GM21825 (cell line): Measurements from ENCODE around the gene PLS1.
"Not testable (repeated sequence)": the region's sequence is repeated elsewhere in the genome, so short reads cannot be mapped to it uniquely, and the experiment has no call there.

Experiments
- ATAC-seq: cut with Tn5 transposase; IDR thresholded peaks from one replicate; pipeline ENCODE4 v1.9.1; 2021; ENCODE audit warnings: mild to moderate bottlenecking, moderate library complexity; ENCODE audit not compliant: unreplicated experiment

PLS1 gene, protein sequence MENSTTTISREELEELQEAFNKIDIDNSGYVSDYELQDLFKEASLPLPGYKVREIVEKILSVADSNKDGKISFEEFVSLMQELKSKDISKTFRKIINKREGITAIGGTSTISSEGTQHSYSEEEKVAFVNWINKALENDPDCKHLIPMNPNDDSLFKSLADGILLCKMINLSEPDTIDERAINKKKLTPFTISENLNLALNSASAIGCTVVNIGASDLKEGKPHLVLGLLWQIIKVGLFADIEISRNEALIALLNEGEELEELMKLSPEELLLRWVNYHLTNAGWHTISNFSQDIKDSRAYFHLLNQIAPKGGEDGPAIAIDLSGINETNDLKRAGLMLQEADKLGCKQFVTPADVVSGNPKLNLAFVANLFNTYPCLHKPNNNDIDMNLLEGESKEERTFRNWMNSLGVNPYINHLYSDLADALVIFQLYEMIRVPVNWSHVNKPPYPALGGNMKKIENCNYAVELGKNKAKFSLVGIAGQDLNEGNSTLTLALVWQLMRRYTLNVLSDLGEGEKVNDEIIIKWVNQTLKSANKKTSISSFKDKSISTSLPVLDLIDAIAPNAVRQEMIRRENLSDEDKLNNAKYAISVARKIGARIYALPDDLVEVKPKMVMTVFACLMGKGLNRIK

DNA sequence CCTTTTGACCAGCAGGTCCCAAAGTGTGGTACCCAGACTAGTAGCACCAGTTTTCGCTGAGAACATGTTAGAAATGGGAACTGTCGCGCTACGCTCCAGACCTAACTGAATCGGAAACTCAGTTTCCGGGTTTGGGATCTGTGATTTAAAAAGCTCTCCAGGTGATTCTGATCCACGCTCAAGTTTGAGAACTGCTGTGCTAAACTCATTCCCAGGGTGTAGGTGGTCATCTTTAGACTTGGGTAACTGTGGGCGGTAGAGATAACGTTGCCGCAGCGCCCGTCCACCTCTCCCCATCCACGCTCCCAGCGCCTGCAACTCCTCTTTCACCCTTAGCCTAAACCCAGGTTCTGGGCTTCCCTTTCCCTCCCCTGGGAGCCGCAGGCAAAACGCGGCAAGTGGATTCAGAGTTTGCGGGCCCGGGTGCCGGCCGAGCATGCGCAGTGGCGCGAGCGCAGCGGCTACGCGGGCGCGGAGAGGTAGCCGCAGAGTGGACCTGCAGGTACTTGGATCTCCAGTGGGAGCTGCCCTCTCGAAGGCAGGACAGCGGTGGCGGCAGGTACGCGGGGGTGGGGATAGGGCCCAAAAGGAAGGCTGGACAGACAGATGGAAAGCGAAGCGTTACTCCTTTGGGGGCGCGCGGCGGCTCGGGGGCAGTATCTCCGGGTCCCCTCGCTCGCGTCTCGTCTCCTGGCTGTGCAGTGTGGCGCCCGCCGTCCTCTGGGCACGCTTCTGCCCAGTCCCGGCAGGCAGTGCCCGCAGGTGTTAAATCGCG is at the start of gene PLS1:
TSS of gene PLS1 (plus strand) at position 443 of the 775 bp plus-strand sequence. CDS start 67,845 bp downstream, outside the sequence.
- peak; percentile 82 for ATAC-seq

DNA sequence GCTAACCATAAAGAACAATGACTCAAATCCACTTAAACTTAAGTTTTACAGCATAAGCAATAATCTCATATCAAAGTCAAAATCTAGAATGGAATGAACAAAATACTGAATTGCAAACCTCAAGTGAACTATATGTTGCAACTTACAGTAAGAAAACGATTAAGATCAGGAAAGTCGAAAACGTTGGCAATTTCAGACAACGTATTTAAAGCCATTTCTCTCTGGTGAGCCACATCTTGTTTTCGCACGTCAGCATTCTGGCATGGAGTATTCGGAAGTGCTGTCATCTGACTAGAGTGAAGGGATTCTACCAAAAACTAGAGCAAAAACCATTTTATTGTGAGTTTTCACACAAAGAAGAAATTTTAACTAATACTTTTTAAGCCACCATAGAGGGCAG is 46.2 kb upstream of the PLS1 start:
- no peak for ATAC-seq

DNA sequence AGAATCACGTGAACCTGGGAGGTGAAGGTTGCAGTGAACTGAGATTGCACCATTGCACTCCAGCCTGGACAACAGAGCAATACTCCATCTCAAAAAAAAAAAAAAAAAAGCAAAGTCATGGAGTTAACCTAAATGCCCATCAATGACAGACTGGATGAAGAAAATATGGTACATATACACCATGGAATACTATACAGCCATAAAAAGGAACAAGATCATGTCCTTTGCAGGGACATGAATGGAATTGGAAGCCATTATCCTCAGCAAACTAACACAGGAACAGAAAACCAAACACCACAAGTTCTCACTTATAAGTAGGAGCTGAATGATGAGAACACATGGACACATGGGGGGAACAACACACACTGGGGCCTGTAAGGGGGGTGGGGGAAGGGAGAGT is 43.6 kb upstream of the PLS1 start:
- ATAC-seq = not testable (repeated sequence)

DNA sequence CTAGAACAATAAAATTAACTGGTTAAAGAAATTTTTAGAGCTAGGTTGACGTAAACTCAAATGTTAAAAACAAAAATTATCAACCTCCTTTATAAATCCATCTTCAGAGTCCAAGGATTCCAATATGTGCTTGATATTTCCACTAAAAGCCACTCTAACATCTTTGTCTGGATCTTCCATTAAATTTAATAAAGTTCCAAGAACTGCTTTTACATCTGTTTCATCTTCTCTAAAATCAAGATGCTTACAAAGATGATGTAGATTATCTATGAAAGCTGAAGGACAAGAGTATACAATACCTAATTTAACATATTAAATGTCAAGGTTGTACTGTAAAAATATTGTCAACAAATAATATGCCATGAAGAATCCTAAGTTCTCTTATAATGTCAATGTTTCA is 42.5 kb upstream of the PLS1 start:
- no peak for ATAC-seq

DNA sequence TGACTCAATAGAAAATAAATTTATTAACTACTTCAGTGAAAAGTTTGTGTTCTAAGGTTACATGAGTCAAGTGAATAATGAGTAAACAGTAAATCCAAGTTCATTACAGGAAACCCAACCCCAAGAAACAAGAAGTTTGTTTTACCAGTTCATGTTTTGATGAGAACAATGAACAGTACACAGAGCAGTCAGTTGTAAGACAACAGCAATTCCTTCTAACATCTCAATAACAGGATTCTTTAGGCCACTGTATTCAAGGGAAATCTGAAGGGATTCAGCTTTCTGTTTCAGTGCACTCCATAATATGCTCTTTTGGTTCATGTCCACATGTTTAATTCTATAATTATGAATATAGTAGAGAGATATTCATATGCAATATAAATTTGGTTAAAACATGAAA is 36.1 kb upstream of the PLS1 start:
- ATAC-seq = no peak

DNA sequence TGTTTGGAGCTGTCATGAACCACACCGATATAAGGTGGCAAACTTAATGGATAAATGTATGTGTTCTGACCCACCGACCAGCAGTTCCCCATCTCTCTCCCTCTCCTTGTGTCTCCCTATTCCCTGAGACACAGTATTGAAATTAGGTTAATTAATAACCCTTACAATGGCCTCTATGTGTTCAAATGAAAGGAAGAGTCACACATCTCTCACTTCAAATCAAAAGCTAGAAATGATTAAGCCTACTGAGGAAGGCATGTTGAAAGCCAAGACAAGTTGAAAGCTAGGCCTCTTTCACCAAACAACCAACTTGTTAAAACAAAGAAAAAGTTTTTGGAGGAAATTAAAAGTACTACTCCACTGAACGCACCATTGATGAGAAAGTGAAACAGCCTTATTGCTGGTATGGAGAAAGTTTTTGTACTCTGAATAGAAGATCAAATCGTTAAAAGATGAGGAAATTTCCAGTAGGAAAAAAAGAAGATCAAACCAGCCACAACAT is 32.6 kb upstream of the PLS1 start:
- no peak for ATAC-seq

DNA sequence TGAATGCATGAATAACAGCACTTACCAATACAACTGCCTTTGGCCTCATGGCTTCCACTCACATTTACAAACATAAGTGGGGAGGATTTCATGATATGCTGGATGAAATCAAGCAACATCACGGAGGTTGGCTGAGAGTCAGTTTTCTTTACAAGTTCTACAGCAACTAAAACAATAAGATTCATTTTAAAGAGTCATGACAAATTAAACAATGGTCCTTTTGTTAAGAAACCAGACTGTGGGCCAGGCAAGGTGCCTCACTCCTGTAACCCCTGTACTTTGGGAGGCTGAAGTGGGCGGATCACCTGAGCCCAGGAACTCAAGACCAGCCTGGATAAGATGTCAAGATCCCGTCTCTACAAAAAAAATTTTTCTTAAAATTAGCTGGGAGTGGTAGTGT is 30.1 kb upstream of the PLS1 start:
- no peak for ATAC-seq

DNA sequence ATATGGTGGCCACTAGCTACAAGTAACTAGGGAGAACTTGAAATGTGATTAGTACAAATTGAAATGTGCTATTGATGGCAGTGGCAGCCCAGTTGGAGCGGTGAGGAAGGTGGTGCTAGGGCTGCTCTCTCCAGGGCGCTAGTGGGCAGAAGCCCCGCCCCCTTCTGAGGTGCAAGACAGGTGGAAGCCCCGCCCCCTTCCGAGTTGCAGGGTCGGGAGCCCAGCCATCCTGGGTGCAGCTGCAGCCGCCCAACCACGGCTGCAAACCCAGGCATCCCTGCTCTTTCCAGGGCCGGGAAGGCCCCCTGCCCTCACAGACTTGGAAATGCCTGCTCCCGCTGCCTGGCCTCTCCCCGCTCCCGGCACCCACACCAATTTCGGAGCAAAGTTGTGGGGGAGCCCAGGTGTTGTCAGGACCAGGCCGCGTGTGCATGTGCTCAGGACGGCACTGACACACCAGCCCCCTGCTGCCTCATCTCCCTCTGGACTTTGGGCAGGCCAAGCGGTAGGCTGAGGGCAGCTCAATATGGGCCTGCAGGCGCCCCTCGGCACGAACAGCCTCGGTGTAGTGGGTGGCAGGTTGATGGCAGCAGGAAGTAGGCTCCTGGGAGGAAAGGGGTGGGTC is 27.7 kb upstream of the PLS1 start:
- ATAC-seq = no peak

DNA sequence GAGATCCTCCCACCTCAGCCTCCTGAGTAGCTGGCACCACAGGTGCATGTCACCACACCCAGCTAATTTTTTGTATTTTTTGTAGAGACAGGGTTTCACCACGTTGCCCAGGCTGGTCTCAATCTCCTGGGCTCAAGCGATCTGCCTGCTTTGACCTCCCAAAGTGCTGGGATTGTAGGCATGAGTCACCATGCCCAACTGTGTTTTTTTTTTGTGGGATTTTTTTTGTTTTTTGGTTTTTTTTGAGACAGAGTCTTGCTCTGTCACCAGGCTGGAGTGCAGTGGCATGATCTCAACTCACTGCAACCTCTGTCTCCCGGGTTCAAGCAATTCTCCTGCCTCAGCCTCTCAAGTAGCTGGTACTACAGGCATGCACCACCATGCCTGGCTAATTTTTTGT is 26.8 kb upstream of the PLS1 start:
- ATAC-seq = not testable (repeated sequence)

DNA sequence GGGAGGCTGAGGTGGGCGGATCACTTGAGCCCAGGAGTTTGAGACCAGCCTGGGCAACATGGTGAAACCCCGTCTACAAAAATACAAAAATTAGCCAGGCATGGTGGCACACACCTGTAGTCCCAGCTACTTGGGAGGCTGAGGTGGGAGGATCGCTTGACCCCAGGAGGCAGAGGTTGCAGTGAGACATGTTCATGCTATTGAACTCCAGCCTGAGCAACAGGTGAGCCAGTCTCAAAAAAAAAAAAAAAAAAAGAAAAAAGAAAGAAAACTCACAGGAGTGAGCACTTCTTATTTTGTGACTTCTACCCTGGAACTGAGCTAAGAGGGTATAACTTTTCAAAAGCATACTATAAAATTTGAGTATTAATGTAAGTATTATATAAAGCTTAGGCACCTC is 22.0 kb upstream of the PLS1 start:
- ATAC-seq = not testable (repeated sequence)

DNA sequence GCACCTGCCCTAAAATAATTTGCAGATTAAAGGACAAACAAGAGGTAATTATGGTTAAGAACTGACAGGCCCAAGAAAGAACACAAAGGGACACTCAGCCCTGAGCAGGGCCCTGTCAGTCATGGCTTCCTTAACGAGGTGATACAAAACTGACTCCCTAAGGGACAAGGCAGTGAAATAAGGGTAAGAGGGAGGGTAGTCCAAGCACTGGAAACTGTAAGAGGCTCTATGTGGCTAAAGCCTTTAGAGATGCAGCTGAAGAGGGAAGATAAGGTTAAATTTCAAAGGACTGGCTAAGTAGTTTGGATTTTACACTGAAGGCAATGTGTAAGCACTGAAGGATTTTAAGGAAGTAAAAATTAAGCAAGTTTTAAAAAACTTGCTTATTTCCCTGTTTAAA is 21.5 kb upstream of the PLS1 start:
- no peak for ATAC-seq

DNA sequence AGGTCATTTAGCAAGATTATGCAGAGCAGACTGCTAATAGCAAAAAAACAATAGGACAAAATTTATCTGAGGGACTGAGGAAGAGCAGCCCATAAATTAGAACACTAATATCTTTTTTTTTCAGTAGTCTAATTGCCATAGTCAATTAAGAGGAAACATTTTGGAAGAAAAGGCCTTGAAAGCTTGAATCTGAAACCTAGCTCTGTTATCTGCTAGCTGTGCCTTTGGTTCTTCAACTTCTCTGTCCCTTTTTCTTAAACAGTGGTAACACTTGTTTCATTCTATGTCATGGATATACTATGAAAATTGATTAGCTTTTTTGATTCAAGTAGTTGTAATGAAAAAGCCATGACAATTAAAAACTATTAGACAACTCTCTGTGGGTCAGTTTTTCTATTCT is 19.4 kb upstream of the PLS1 start:
- ATAC-seq = no peak

DNA sequence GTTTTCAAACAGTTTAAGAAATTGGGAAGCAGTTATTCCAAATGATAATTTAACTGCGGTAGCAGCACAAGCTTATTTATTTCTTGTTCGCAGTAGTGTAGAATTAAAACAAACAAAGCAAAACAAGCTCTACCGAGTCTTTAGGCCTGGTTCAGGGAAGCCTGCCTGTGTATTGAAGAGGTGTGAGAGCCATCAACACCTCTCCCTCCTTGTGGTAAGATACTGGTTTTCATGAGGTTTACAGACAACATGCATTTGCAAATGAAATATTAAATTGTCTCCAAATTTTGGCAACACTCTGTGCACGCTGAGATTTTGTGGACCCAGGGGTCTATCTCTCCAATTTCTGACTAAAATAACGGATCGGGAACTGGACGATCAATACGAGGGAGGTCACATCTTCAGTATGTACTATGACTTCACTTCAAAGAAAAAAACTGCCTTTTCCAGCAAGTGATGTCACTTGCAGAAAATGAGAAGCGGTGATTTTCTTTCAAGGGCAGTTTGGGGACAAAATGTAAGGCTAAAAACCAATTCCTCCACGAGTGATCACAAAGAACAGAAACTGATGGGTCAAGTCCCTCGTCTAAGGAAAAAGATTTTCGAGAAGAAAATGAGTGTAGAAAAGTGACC is 18.4 kb upstream of the PLS1 start:
- no peak for ATAC-seq

DNA sequence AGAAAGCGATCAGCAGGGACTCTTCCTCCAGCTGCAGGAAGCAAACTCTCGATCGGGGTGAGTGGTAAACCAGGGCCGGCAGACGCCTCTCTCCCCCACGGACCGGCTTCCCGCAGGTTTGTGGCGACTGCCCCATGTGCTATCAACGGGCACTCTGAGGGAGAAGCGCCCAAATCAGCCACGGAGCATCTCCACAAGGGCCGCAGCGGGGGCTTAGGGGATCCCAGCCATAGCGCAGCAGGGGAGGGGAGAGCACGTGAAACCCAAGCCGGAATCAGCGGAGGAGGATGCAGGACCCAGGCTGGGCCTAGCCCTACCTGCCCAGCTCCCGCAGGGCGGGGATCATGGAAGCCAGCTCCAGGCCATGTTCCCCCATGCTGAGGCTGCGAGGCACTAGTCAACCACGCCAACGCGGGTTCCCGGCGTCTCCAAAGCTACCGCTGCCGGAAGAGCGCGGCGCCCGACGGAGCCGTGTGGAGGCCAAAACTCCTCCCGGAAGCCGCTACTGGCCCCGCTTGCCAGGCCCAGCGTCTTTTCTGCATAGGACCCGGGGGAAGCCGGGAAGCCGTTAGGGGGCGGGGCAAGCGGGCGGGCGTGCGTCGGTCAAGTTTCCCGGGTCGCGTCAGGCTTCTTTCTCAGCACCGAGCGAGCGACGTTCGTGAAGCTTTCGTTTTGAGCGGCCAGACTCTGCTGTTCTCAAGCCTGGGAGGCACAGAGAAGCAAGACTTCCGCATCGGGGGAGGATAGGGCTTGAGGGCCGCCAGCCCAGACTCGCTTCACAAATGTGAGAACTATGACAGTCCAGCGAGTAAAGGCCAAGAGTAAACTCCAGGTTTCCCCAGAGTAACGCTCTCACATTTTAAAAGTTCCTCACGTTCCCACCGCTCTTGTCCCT is 17.6 kb upstream of the PLS1 start, which contains the start of gene ATR:
TSS of gene ATR (minus strand) at position 405 of the 895 bp plus-strand sequence. CDS start at position 376, 29 bp downstream.
- ATAC-seq = peak; percentile 95

DNA sequence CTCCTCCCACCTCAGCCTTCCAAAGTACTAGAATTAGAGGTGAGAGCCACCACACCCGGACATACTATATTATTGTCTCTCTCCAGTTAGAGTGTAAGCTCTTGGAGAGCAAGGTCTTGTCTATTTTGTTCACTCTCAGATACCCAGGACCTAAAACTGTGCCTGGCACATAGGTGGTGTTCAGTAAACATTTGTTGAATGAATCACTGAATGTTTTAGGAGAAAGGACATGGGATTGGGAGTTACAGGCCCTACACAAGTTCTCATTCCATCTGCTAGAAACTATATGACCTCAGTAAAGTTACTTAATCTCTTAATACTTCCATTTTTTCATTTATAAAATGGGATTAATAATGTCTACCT is 16.2 kb upstream of the PLS1 start:
- ATAC-seq = no peak

DNA sequence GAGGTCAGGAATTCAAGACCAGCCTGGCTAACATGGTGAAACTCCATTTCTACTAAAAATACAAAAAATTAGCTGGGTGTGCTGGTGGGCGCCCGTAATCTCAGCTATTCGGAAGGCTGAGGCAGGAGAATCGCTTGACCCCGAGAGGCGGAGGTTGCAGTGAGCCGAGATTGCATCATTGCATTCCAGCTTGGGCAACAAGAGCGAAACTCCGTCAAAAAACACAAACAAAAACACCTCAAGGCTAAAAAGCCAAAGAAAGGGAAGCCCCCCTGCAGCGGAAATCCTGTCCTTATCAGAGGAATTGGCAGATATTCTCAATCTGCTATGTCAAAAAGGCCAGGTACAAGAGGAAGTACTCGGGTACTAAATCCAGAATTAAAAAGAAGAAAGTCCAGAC is 15.1 kb upstream of the PLS1 start:
- ATAC-seq = not testable (repeated sequence)

DNA sequence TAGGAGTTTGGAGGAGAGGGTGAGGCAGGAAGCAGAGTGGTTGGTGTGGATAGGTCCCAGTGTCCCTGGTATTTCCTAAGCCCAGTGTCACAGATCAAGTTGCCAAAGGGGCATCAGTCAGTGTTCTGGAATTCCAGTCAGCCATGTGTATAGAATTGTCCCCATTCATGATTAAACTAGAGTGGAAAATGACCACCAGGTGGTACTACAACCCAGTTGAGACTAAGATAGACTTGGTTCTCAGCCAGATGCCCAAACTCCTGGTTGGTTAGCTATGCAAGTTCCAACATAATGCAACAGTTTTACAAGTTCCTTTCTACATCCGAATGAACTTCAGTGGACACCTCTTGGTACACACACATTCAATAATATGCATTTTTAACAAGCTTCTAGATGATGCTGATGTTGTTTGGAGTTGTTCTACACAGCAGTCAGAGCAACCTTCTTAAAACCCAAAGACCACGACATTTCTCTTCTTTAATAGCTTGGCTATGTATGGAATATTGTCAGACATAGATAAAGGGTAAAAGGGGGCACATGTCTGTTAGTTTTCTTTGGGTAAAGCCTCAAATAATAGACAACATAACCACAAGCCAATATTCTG is 9.3 kb upstream of the PLS1 start:
- no peak for ATAC-seq

DNA sequence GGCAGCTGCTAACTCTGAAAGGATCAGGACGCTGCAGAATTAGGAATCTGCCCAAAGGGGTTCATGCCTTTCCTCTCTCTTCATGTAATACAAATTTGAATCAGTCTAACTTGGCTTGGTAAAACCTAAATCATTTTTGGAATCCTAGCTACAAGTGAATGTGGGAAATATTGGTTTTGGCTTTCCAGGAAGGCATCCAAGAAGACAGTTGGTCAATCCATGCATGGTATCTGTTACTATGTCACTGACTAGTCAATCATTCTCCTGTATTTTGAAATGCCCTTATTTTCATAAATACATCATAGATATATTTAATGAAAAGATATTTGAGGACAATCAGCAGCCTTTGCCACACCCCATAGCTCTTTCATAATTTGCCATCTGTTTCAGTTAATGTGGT is 7.5 kb upstream of the PLS1 start:
- no peak for ATAC-seq

DNA sequence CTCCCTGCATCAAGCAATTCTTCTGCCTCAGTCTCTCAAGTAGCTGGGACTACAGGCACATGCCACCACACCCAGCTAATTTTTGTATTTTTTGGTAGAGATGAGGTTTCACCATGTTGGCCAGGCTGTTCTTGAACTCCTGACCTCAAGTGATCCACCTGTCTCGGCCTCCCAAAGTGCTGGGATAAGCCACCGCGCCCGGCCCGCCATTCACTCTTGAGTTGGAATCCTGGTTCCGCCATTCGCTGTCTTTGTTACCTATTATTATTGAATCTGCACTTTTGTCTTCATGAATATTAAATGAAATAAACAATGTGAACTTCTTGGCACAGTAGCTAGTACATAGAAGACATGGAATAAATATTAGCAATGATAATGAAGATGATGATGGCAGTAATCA is 3.9 kb upstream of the PLS1 start:
- ATAC-seq = not testable (repeated sequence)
